Endothelial cell of umbilical vein (primary cell): ENCODE measurements around the gene EIF4E1B. TPM values are rescaled to one million over a fixed set of nuclear protein-coding genes. Genes with fewer than 3 reads are reported as not detected.

Experiments
- BruUV-seq: library from RNA; stranded (reverse); fragments of 400-500 nt; replicated peaks from 2 replicates; lab custom pipeline; 2021; lab: Mats Ljungman, UMichigan
- CTCF ChIA-PET: fragments of 300-600, 350-600 bp; sonication (Branson Sonifier 250); formaldehyde crosslinking; loops from one replicate; lab custom pipeline; 2021; ENCODE audit warnings: antibody characterized with exemption, inconsistent platforms; lab: Charles Lee
- POLR2A ChIA-PET: fragments of 300-600, 350-600 bp; sonication (Branson Sonifier 250); formaldehyde crosslinking; loops from one replicate; lab custom pipeline; 2021; ENCODE audit warnings: antibody characterized with exemption, inconsistent platforms; lab: Charles Lee
- DNase-seq: peaks from one replicate; pipeline ENCODE4 v3.0.0-alpha.2; 2011; ENCODE audit warnings: low read depth, low spot score
- FAIRE-seq: peaks from 2 replicates; lab custom pipeline; 2011; peaks lifted over from hg19 to GRCh38; lab: Jason Lieb, UNC
- H2AFZ ChIP-seq: 2 replicates; pipeline ENCODE4 v1.6.0; 2012; ENCODE audit warnings: low read depth, low read length, control low read depth, inconsistent platforms
- H3K27ac ChIP-seq: 2 replicates; pipeline ENCODE4 v1.5.1; 2011; ENCODE audit warnings: low read depth, mild to moderate bottlenecking, control low read depth, low read length, moderate library complexity; ENCODE audit not compliant: insufficient read depth
- H3K27me3 ChIP-seq, 2 experiments: 2 replicates each; pipeline versions ENCODE4 v1.6.0 to v1.6.1; 2011; ENCODE audit warnings: low read length in 2 of 2, mixed read lengths in 1 of 2; ENCODE audit not compliant: control insufficient read depth in 2 of 2, insufficient read depth in 2 of 2
- H3K36me3 ChIP-seq, 2 experiments: 2 replicates in 1 of 2; 3 replicates in 1 of 2; pipeline ENCODE4 v1.5.1; 2011; ENCODE audit warnings: low read length in 2 of 2, mild to moderate bottlenecking in 1 of 2, moderate library complexity in 1 of 2; ENCODE audit not compliant: control insufficient read depth in 2 of 2, insufficient read depth in 2 of 2; ENCODE audit errors: extremely low read depth in 1 of 2
- H3K4me1 ChIP-seq: 3 replicates; pipeline ENCODE4 v1.5.1; 2011; ENCODE audit warnings: mild to moderate bottlenecking, low read length; ENCODE audit not compliant: control insufficient read depth, insufficient read depth; ENCODE audit errors: extremely low read depth
- H3K4me2 ChIP-seq: 2 replicates; pipeline ENCODE4 v1.6.1; 2011; ENCODE audit warnings: low read length, control low read depth, mixed read lengths; ENCODE audit not compliant: insufficient read depth
- H3K4me3 ChIP-seq, 3 experiments: fragments of 200-600 bp in 1 of 3; sonication (generic), shearing (Covaris generic) in 1 of 3; replicated peaks in 1 of 3; 2 replicates each; pipeline ENCODE4 v1.5.1; 2011 to 2016; ENCODE audit warnings: control low read depth in 3 of 3, low read length in 3 of 3, mild to moderate bottlenecking in 2 of 3, inconsistent platforms in 1 of 3, low read depth in 1 of 3, moderate library complexity in 1 of 3; ENCODE audit not compliant: insufficient read depth in 1 of 3
- H3K79me2 ChIP-seq: 2 replicates; pipeline ENCODE4 v1.6.0; 2012; ENCODE audit warnings: low read length, inconsistent platforms; ENCODE audit not compliant: control insufficient read depth, insufficient read depth
- H3K9ac ChIP-seq: replicated peaks from 2 replicates; pipeline ENCODE3; 2011; ENCODE audit warnings: low read length, control low read depth; ENCODE audit not compliant: insufficient read depth; ENCODE audit errors: extremely low read depth
- H3K9me1 ChIP-seq: replicated peaks from 3 replicates; pipeline ENCODE4 v1.6.0; 2011; ENCODE audit warnings: mild to moderate bottlenecking, low read length; ENCODE audit not compliant: control insufficient read depth, insufficient read depth; ENCODE audit errors: extremely low read depth
- H3K9me3 ChIP-seq: replicated peaks from 2 replicates; pipeline ENCODE4 v1.5.1; 2012; ENCODE audit warnings: low read length, inconsistent platforms; ENCODE audit not compliant: control insufficient read depth, insufficient read depth
- H4K20me1 ChIP-seq: replicated peaks from 2 replicates; pipeline ENCODE3; 2011; ENCODE audit warnings: mild to moderate bottlenecking, low read length; ENCODE audit not compliant: control insufficient read depth, insufficient read depth; ENCODE audit errors: extremely low read depth
- EZH2 ChIP-seq: IDR thresholded peaks from 2 replicates; pipeline ENCODE4 v1.6.1; 2012; ENCODE audit warnings: borderline replicate concordance, low read depth, mild to moderate bottlenecking, moderate library complexity, low read length, inconsistent platforms; ENCODE audit not compliant: severe bottlenecking
- FOS ChIP-seq: IDR thresholded peaks from 2 replicates; pipeline ENCODE4 v1.6.1; 2011; ENCODE audit warnings: mild to moderate bottlenecking, low read length, moderate library complexity, borderline replicate concordance; ENCODE audit not compliant: insufficient read depth
- JUN ChIP-seq: IDR thresholded peaks from 2 replicates; pipeline ENCODE4 v1.6.1; 2011; ENCODE audit warnings: borderline replicate concordance, low read depth; ENCODE audit not compliant: insufficient read length, insufficient read depth
- MYC ChIP-seq: IDR thresholded peaks from one replicate; pipeline ENCODE4 v1.6.1; 2011; ENCODE audit warnings: mild to moderate bottlenecking, low read depth, low read length
- POLR2A ChIP-seq: IDR thresholded peaks from 2 replicates; pipeline ENCODE4 v1.6.1; 2012; ENCODE audit warnings: low read depth, mild to moderate bottlenecking, control low read depth, low read length
- POLR2AphosphoS5 ChIP-seq: IDR thresholded peaks from 2 replicates; pipeline ENCODE4 v1.6.1; 2012; ENCODE audit warnings: low read depth, mild to moderate bottlenecking, control low read depth, low read length, moderate library complexity; ENCODE audit not compliant: insufficient read depth
- dilution Hi-C: fragments of 300-500 bp; cut with MboI; formaldehyde crosslinking; loops from one replicate; pipeline ENCODE4 v1.15.0; 2019; ENCODE audit warnings: low sequenced_read_pairs; ENCODE audit not compliant: extremely low pct_ligation_motif_present
- intact Hi-C: fragments of 100-400 bp; cut with micrococcal nuclease; formaldehyde crosslinking; loops from one replicate; pipeline ENCODE4 v1.10.0; 2022
- polyA plus RNA-seq, 4 experiments: library from polyadenylated mRNA; depleted of rRNA in 3 of 4; stranded (reverse) in 3 of 4; unstranded in 1 of 4; fragments of >200 nt; gene quantifications; 2 replicates each; pipeline versions ENCODE4 v1.2.1 to v1.2.3, GENCODE V29; 2011 to 2012; ENCODE audit warnings: missing spikeins in 1 of 4
- total RNA-seq: library from RNA; stranded (reverse); gene quantifications from 2 replicates; pipeline ENCODE4 v1.2.3, GENCODE V29; 2021

EIF4E1B gene
- total and polyA plus RNA-seq, 2 donors (not counting 3 experiments of a cell fraction or from before 2014, with no cell fraction given), result not detected

DNA sequence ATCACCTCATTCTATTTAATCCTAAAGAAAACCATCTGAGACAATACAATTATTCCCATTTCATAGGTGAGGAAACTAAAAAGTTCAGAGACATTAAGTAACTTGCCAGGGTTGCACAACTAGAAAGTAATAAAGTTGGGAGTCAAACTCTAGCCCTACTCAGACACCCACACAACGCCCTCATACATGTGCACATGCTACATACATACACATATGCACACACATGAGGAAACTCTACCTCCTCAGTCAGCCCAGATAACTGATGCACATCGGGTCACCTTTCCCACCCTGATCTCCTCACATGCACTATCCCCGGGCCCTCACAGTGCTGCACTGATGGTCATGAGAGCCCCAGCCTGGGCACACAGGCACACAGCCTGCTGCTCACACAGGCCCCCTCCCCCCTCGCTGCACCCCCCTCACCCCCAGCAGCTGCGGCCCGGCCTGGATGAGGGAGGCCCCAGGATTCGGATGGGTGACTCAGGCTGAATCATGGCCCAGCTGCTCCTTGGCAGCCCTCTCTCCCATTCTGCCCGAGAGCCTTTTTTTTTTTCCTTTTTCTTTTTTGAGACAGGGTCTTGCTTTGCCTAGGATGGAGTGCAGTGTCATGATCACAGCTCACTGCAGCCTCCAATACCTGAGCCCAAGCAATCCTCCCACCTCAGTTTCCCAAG lies 15.5 kb upstream of the EIF4E1B start:
- Histone ChIP-seq H3K27me3 (peaks cover 7 to 16% of the 10 kb centered on the region in 2 experiments), H2AFZ (no peak overlapping the region), H3K4me2 (no peak overlapping the region), H3K27ac (no peak overlapping the region), H3K79me2 (no peaks in the 10 kb centered on the region), H3K4me3 (no peak overlapping the region), H4K20me1 (no peaks in the 10 kb centered on the region), H3K4me1 (peaks cover 23% of the 10 kb centered on the region), H3K36me3 (no peaks in the 10 kb centered on the region), H3K9me3 (no peaks in the 10 kb centered on the region), H3K9ac (no peak overlapping the region), H3K9me1 (no peaks in the 10 kb centered on the region)
- TF ChIP-seq POLR2A, result no peak
- peak; percentile 82 for TF ChIP-seq POLR2AphosphoS5
- TF ChIP-seq FOS, result peak; percentile 87
- peak; percentile 61 for TF ChIP-seq JUN
- CTCF ChIA-PET, result interaction anchor here (0.6 kb wide), 2 partner anchors 19 to 68 kb away, joined by 3 to 4 read pairs; no protein-coding TSS in a partner anchor
- DNase-seq (peak; percentile 80), FAIRE-seq (peak; percentile 94)
- POLR2A ChIA-PET, result no interaction called here
- dilution Hi-C loops (no loop called here), intact Hi-C loops (loop anchor here (2.0 to 10.0 kb wide), 2 partner anchors 78 to 170 kb away; partner anchors contain the start of genes FAF2 and RNF44)
- BruUV-seq, result no TSS peak

DNA sequence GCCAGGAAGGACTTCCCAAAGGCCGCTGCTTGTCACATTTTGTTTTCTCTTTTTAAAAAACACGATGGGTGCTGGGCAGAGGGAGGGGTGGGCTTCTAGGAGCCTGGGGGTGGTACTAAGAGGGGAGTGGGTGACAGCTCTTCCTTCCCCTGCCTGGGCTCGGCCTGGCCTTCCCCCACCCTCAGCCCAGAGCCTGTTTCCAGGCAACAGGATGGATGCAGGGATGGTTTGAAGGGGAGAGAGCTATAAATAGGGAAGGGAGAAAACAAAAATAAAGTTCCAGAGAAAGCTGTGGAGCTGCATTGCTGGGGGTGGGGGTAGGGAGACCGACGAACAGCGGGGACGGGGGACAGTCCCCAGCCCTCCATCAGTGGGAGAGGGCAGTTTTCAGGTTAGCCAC lies 14.0 kb upstream of the EIF4E1B start:
- H3K79me2 ChIP-seq, result no peaks in the 10 kb centered on the region
- intact Hi-C loops, result loop anchor here (10.0 kb wide), 1 partner anchor 172 kb away; the partner anchor contains the start of gene FAF2
- H3K9me3 ChIP-seq, result no peaks in the 10 kb centered on the region
- no peak overlapping the region for H3K27ac ChIP-seq
- no peak for TF ChIP-seq EZH2
- no peak for TF ChIP-seq MYC
- TF ChIP-seq FOS, result no peak
- H2AFZ ChIP-seq, result no peak overlapping the region
- DNase-seq (no peak), FAIRE-seq (no peak)
- peaks cover 22% of the 10 kb centered on the region for H3K4me1 ChIP-seq
- H3K4me2 ChIP-seq, result no peak overlapping the region
- ChIA-PET CTCF (no interaction called here), POLR2A (interaction anchor here (0.6 kb wide), 1 partner anchor 1602 kb away, joined by 3 read pairs; no protein-coding TSS in a partner anchor)
- H3K27me3 ChIP-seq, result peaks cover 22 to 28% of the 10 kb centered on the region in 2 experiments
- H3K36me3 ChIP-seq, result no peaks in the 10 kb centered on the region
- H3K9ac ChIP-seq, result no peak overlapping the region
- dilution Hi-C loops, result no loop called here
- BruUV-seq, result no TSS peak
- H3K9me1 ChIP-seq, result no peaks in the 10 kb centered on the region
- no peaks in the 10 kb centered on the region for H4K20me1 ChIP-seq
- no peak overlapping the region for H3K4me3 ChIP-seq
